ENCODE measurements around the gene NEO1. TPM values are rescaled to one million over a fixed set of nuclear protein-coding genes. Genes with fewer than 3 reads are reported as not detected.
A peak's percentile ranks its signal among the peaks of the same experiment; 100 is the strongest.

Gene NEO1
- total and polyA plus RNA-seq, 7 donors: 2.5 to 33.3 (median 22.5) TPM

DNA sequence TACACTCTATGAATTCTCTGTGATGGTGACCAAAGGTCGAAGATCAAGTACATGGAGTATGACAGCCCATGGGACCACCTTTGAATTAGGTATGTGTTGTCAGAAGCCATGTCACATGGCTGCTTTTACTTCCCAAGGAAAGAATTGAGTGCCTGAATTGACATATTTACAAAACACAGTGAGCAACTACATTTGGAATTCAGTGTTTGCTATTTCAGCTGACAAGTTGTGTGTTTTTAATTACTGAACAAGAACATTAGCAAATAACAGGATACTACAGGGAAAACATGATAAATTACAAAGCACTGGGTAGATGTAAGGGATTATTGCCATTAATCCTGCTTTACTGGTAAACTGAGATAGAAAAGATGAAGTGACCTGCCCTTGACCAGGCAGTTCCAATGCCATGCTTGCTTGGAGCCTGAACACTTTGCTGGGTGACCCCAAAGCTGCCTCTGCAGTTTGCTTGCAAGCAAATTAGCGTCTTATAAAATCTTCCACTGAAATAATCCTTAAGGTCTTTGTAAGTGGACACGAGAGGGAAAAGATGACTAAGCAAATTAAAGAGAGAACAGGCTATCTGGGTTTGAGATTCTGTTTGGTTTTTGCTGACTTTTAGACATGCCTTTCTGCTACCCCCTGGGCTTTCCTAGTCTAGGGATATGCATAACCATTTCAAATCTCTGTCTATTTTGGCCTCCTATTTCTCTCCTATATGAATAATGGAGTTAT is 218.3 kb downstream of the NEO1 start:
- Histone ChIP-seq H3K36me3 (ENCODE audit: insufficient read depth in 1 of 2, low read depth in 1 of 2) (peaks cover 0 to 41% of the 10 kb centered on the region in 2 donors), H3K27ac (no peak overlapping the region), H3K4me3 (no peak overlapping the region), H3K9me3 (no peaks in the 10 kb centered on the region), H3K27me3 (ENCODE audit: insufficient read depth in 3 of 3, low read length in 2 of 3) (no peaks in the 10 kb centered on the region), H3K4me1 (peaks cover 6% of the 10 kb centered on the region)
- WGBS, 3 donors: 84 to 90% (median 86%) methylated on average over 3 of the region's 3 CpGs
- ATAC-seq (no peak), DNase-seq (no peak)
- TF ChIP-seq, protein P1, sequence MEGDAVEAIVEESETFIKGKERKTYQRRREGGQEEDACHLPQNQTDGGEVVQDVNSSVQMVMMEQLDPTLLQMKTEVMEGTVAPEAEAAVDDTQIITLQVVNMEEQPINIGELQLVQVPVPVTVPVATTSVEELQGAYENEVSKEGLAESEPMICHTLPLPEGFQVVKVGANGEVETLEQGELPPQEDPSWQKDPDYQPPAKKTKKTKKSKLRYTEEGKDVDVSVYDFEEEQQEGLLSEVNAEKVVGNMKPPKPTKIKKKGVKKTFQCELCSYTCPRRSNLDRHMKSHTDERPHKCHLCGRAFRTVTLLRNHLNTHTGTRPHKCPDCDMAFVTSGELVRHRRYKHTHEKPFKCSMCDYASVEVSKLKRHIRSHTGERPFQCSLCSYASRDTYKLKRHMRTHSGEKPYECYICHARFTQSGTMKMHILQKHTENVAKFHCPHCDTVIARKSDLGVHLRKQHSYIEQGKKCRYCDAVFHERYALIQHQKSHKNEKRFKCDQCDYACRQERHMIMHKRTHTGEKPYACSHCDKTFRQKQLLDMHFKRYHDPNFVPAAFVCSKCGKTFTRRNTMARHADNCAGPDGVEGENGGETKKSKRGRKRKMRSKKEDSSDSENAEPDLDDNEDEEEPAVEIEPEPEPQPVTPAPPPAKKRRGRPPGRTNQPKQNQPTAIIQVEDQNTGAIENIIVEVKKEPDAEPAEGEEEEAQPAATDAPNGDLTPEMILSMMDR (IDR thresholded peaks at IDR 0.05): no peak
- intact Hi-C loops (cut with DNase I): loop anchor here in 1 of 2 donors (5.0 to 10.0 kb wide), 2 partner anchors 476 to 548 kb away; no protein-coding TSS in a partner anchor

DNA sequence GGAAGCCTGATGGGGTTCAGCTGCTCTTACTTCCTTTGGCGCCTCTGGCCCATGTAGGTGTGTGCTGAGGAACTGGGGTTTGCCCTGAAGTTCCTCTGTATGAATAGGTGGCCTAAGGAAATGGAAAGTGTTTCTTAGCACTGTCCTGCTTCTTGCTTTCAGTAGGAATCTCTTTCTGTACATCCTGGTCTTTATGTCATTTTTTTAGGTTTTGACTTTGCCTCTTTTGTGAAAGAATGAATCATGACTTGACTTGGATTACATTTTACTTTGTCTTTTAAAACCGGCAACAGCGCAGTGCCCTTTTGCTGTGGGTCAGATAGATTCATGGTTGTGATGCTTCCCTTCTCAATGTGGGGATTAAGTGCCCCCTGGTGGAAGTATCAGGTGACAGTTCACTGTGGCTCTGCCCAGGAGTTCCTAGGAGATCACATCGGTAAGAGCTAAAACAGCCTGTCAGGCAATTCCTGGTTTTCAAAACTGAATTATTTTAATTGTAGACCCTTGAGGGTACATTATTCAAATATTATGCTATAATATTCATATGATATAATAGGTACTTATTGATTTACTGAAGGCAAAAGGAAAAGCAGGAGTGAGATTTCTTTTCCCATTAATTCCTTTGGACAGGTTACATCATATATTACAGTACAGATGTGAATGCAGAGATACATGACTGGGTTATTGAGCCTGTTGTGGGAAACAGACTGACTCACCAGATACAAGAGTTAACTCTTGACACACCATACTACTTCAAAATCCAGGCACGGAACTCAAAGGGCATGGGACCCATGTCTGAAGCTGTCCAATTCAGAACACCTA is 221.1 kb downstream of the NEO1 start:
- H3K36me3 ChIP-seq (ENCODE audit: insufficient read depth in 1 of 2, low read depth in 1 of 2): peaks cover 0 to 39% of the 10 kb centered on the region in 2 donors
- H3K4me3 ChIP-seq: no peak overlapping the region
- no peaks in the 10 kb centered on the region for H3K27me3 ChIP-seq (ENCODE audit: insufficient read depth in 3 of 3, low read length in 2 of 3)
- intact Hi-C loops (cut with DNase I): loop anchor here in 1 of 2 donors (2.0 to 10.0 kb wide), 3 partner anchors 31 to 551 kb away; no protein-coding TSS in a partner anchor
- H3K9me3 ChIP-seq: no peaks in the 10 kb centered on the region
- 34 to 39% (median 34%) methylated on average over 5 of the region's 5 CpGs for WGBS, 3 donors
- DNase-seq (peak; percentile 17 to 53), ATAC-seq (peak; percentile 84 to 96 (median 90))
- H3K27ac ChIP-seq: no peak overlapping the region
- TF ChIP-seq, protein P1 (IDR thresholded peaks at IDR 0.05): peak; percentile 80
- H3K4me1 ChIP-seq: peaks cover 6% of the 10 kb centered on the region

DNA sequence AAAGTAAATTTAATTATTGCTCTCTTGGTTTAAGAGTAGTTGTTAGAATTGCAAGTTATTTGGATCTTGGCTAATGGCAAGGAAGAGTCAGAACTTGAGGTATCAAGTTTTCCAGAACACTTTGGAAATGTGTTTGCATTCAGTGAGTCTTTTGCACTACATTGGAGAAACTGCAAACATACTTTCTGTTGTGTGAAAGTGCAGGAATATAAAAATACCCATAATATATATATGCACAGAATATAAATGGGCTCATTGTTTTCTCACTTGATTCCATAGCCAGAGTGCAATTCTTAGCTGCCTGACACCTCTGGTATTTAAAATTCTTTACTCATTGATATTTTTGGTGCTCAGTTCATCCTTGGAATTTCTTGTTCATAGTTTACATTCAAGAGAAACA is 223.6 kb downstream of the NEO1 start:
- intact Hi-C loops (cut with DNase I): loop anchor here (5.0 to 10.0 kb wide), 2 partner anchors 34 to 481 kb away; no protein-coding TSS in a partner anchor
- H3K27ac ChIP-seq: no peak overlapping the region
- TF ChIP-seq, protein P1 (IDR thresholded peaks at IDR 0.05): no peak
- H3K4me1 ChIP-seq: peaks cover 6% of the 10 kb centered on the region
- no peaks in the 10 kb centered on the region for H3K9me3 ChIP-seq
- ATAC-seq: no peak
- no peaks in the 10 kb centered on the region for H3K27me3 ChIP-seq (ENCODE audit: insufficient read depth in 3 of 3, low read length in 2 of 3)
- no peak for DNase-seq
- no peak overlapping the region for H3K4me3 ChIP-seq
- H3K36me3 ChIP-seq (ENCODE audit: insufficient read depth in 1 of 2, low read depth in 1 of 2): peaks cover 2 to 52% of the 10 kb centered on the region in 2 donors

DNA sequence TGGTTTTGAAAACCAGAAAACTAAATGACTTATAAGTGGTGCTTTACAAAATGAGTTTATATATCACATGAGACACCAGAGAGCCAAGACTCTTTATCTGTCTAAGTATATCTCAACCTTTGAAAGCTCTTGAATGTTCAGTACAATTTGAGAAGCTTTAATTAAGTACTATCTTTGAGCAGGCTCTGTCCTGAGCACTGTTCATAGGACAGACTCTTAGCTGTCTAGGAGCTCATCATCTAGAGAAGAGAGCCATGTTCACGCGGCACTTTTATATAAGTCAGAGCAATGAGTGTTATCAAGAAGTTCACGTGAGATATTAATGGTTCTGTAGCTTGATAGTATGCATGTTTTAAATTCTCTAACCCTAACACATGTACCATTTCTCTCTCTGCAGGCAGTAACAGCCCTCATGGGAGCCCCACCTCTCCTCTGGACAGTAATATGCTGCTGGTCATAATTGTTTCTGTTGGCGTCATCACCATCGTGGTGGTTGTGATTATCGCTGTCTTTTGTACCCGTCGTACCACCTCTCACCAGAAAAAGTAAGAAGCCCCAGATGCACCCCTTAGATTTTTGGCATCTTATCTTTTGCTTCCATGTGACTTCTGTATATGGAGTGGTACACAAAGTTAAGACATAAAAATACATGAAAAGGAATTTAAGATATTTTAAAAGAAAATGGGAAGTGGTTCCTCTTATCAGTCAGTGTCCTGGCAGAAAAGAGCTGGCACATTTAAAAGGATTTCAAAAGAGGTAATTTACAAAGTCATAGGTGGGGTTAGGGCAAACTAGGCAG is 230.5 kb downstream of the NEO1 start:
- no peaks in the 10 kb centered on the region for H3K9me3 ChIP-seq
- ATAC-seq: no peak
- DNase-seq: no peak
- peak overlapping the region; percentile 27 for H3K27ac ChIP-seq
- H3K36me3 ChIP-seq (ENCODE audit: insufficient read depth in 1 of 2, low read depth in 1 of 2): peaks cover 7 to 74% of the 10 kb centered on the region in 2 donors
- intact Hi-C loops (cut with DNase I): no loop called here
- H3K4me3 ChIP-seq: no peak overlapping the region
- TF ChIP-seq, protein P1 (IDR thresholded peaks at IDR 0.05): no peak
- H3K27me3 ChIP-seq (ENCODE audit: insufficient read depth in 3 of 3, low read length in 2 of 3): no peaks in the 10 kb centered on the region
- 88 to 94% (median 91%) methylated on average over 8 of the region's 8 CpGs for WGBS, 3 donors
- peaks cover 11% of the 10 kb centered on the region for H3K4me1 ChIP-seq

Data from psoas muscle (tissue), 8 donors.